ENCODE results near the gene CIAPIN1.

- TF ChIP-seq CTCF (IDR thresholded peaks at IDR 0.05) = no peak
- TF ChIP-seq POLR2A (IDR thresholded peaks at IDR 0.05) = no peak
Observed at GRCh38 chr16:57419506-57419905, 27.7 kb downstream of the CIAPIN1 start.
